Fibroblast of lung (primary cell): ENCODE measurements around the gene OR1Q1.

Source experiments
- CTCF ChIP-seq, 2 donors: IDR thresholded peaks in 1 of 2; conservative IDR thresholded peaks in 1 of 2; 1 replicate in 1 of 2; 2 replicates in 1 of 2; pipeline ENCODE4 v1.5.1; 2011 to 2012; ENCODE audit warnings: low read length in 2 of 2, control low read depth in 1 of 2, inconsistent platforms in 1 of 2, low read depth in 1 of 2, mild to moderate bottlenecking in 1 of 2
- EZH2 ChIP-seq: IDR thresholded peaks from 2 replicates; pipeline ENCODE4 v1.5.1; 2012; ENCODE audit warnings: low read length, control low read depth, mild to moderate bottlenecking; ENCODE audit errors: missing control alignments

- TF ChIP-seq CTCF (conservative IDR thresholded peaks at IDR 0.05 in 1 of 2, IDR thresholded peaks at IDR 0.05 in 1 of 2; ENCODE audit: low read depth in 1 of 2, low read length in 2 of 2) (no peak), EZH2 (no peak)
Observed at GRCh38 chr9:122656378-122656777, 41.8 kb downstream of the OR1Q1 start.
